K562 (cell line): ENCODE data around the gene SMAD5. TPM values are rescaled to one million over a fixed set of nuclear protein-coding genes. Genes with fewer than 3 reads are reported as not detected.

Experiments
- ATAC-seq: fragments of 200-7000 bp; cut with Tn5 transposase; 3 replicates; pipeline ENCODE4 v1.9.1; 2020; ENCODE audit warnings: moderate library complexity
- BruUV-seq: library from RNA; stranded (reverse); fragments of 400-500 nt; replicated peaks from 2 replicates; lab custom pipeline; 2021; lab: Mats Ljungman, UMichigan
- CTCF ChIA-PET: fragments of 300-600 bp; formaldehyde crosslinking; extraction: SDS; loops from one replicate; lab custom pipeline; 2021; ENCODE audit warnings: low intra/inter-chr PET ratio; lab: Yijun Ruan, JAX
- POLR2A ChIA-PET: fragments of 300-600, 350-650 bp; sonication (Branson Sonifier 250); formaldehyde crosslinking; extraction: SDS; loops from one replicate; lab custom pipeline; 2021; ENCODE audit warnings: antibody characterized with exemption, inconsistent platforms; lab: Yijun Ruan, JAX
- DNase-seq, 4 experiments: peaks; one replicate each; pipeline versions ENCODE4 v3.0.0 to v3.0.0-alpha.2; 2011 to 2018; ENCODE audit warnings: low spot score in 3 of 4, mixed read lengths in 3 of 4; ENCODE audit errors: extremely low read depth in 1 of 4
- FAIRE-seq: peaks from 2 replicates; lab custom pipeline; 2011; peaks lifted over from hg19 to GRCh38; lab: Jason Lieb, UNC
- H2AFZ ChIP-seq: 2 replicates; pipeline ENCODE4 v1.6.0; 2011; ENCODE audit warnings: low read depth, low read length, control low read depth, inconsistent platforms
- H3K27ac ChIP-seq: fragments of 200-600 bp; 3 replicates; pipeline ENCODE4 v1.8.0; 2011; ENCODE audit warnings: low read depth, mild to moderate bottlenecking, control low read depth, inconsistent platforms, low read length, moderate library complexity, mixed read lengths; ENCODE audit errors: extremely low read depth
- H3K27me3 ChIP-seq, 2 experiments: fragments of 300-600 bp in 1 of 2; 2 replicates in 1 of 2; 3 replicates in 1 of 2; pipeline versions ENCODE4 v1.6.0 to v1.8.0; 2011; ENCODE audit warnings: inconsistent platforms in 2 of 2, low read length in 2 of 2, mild to moderate bottlenecking in 1 of 2, mixed read lengths in 1 of 2, moderate library complexity in 1 of 2; ENCODE audit not compliant: control insufficient read depth in 2 of 2, insufficient read depth in 2 of 2
- H3K36me3 ChIP-seq: fragments of 300-600 bp; 3 replicates; pipeline ENCODE4 v1.8.0; 2011; ENCODE audit warnings: mild to moderate bottlenecking, low read length, inconsistent platforms; ENCODE audit not compliant: control insufficient read depth, insufficient read depth
- H3K4me1 ChIP-seq, 2 experiments: fragments of 200-600 bp in 1 of 2; replicated peaks in 1 of 2; 2 replicates in 1 of 2; 3 replicates in 1 of 2; pipeline versions ENCODE4 v1.5.1 to v1.8.0; 2011; ENCODE audit warnings: inconsistent platforms in 2 of 2, low read length in 2 of 2, mild to moderate bottlenecking in 1 of 2, mixed read lengths in 1 of 2, moderate library complexity in 1 of 2; ENCODE audit not compliant: control insufficient read depth in 2 of 2, insufficient read depth in 2 of 2
- H3K4me2 ChIP-seq: 2 replicates; pipeline ENCODE4 v1.6.1; 2011; ENCODE audit warnings: low read length, control low read depth, inconsistent platforms, mixed read lengths; ENCODE audit not compliant: insufficient read depth
- H3K4me3 ChIP-seq: fragments of 200-600 bp; sonication (generic), shearing (Covaris generic); 2 replicates; pipeline ENCODE4 v1.5.1; 2016; ENCODE audit warnings: control low read depth, inconsistent platforms
- H3K79me2 ChIP-seq: fragments of 200-600 bp; 3 replicates; pipeline ENCODE4 v1.8.0; 2011; ENCODE audit warnings: low read length, inconsistent platforms; ENCODE audit not compliant: control insufficient read depth, insufficient read depth
- H3K9ac ChIP-seq, 2 experiments: 2 replicates each; pipeline versions ENCODE4 v1.6.0 to v1.6.1; 2011; ENCODE audit warnings: low read depth in 2 of 2, low read length in 2 of 2, control low read depth in 1 of 2, inconsistent platforms in 1 of 2, mild to moderate bottlenecking in 1 of 2, mixed read lengths in 1 of 2; ENCODE audit not compliant: insufficient read depth in 1 of 2
- H3K9me1 ChIP-seq: one replicate; pipeline ENCODE4 v1.6.0; 2011; ENCODE audit warnings: inconsistent platforms, mild to moderate bottlenecking, low read length, moderate library complexity; ENCODE audit not compliant: control insufficient read depth, insufficient read depth
- H3K9me3 ChIP-seq: replicated peaks from 2 replicates; pipeline ENCODE4 v1.5.1; 2011; ENCODE audit warnings: low read depth, low read length, inconsistent platforms; ENCODE audit not compliant: control insufficient read depth, insufficient read depth
- H4K20me1 ChIP-seq: replicated peaks from 2 replicates; pipeline ENCODE4 v1.6.1; 2011; ENCODE audit warnings: low read length, inconsistent platforms, mixed read lengths; ENCODE audit not compliant: control insufficient read depth, insufficient read depth
- BACH1 ChIP-seq: fragments of 200-800 bp; sonication (Bioruptor generic); IDR thresholded peaks from 2 replicates; pipeline ENCODE4 v1.6.1; 2016; ENCODE audit warnings: missing genetic modification characterization, missing compliant biosample characterization
- EP300 ChIP-seq: IDR thresholded peaks from 2 replicates; pipeline ENCODE4 v1.6.1; 2012; ENCODE audit warnings: low read length, improper control_type of control experiment
- FOSL1 ChIP-seq: fragments of 200-800 bp; sonication (Bioruptor generic); conservative IDR thresholded peaks from 2 replicates; pipeline ENCODE4 v1.6.1; 2016; ENCODE audit warnings: missing genetic modification characterization, missing compliant biosample characterization
- FOXP1 ChIP-seq: sonication (generic); formaldehyde crosslinking; IDR thresholded peaks from 2 replicates; pipeline ENCODE4 v1.8.0; 2022; ENCODE audit warnings: mild to moderate bottlenecking, missing genetic modification reagents
- HMG20A ChIP-seq: fragments of 450-650 bp; formaldehyde crosslinking; conservative IDR thresholded peaks from 2 replicates; pipeline ENCODE4 v1.4.0; 2020; ENCODE audit warnings: mild to moderate bottlenecking, mixed read lengths
- HOMEZ ChIP-seq: fragments of 250-450 bp; sonication (Bioruptor Pico); IDR thresholded peaks from 2 replicates; pipeline ENCODE4 v1.4.0; 2020; ENCODE audit warnings: mild to moderate bottlenecking, moderate library complexity
- KAT8 ChIP-seq: fragments of 450-650 bp; IDR thresholded peaks from 2 replicates; pipeline ENCODE4 v1.6.1; 2016; ENCODE audit warnings: low read depth, mild to moderate bottlenecking
- MCM7 ChIP-seq, 2 experiments: fragments of 450-650 bp; IDR thresholded peaks; 2 replicates each; pipeline ENCODE4 v1.6.1; 2016 to 2018
- MGA ChIP-seq: fragments of 450-650 bp; IDR thresholded peaks from 2 replicates; pipeline ENCODE4 v1.6.1; 2016; ENCODE audit warnings: mild to moderate bottlenecking, moderate library complexity
- ZNF780A ChIP-seq: fragments of 250-450 bp; sonication (Bioruptor Pico); IDR thresholded peaks from 2 replicates; pipeline ENCODE4 v1.5.0; 2021; ENCODE audit warnings: mild to moderate bottlenecking
- WGBS: fragments of 100-300 bp; shearing (Covaris generic); methylation state at CpG from one replicate; pipeline ENCODE4 v1.1.6; 2016; ENCODE audit warnings: low coverage, mixed read lengths; ENCODE audit not compliant: insufficient coverage; ENCODE audit errors: missing lambda C conversion rate; 5-methylcytosine and 5-hydroxymethylcytosine counted together
- in situ Hi-C: fragments of 300-500 bp; cut with MboI; formaldehyde crosslinking; loops from 4 replicates; pipeline ENCODE4 v1.15.0; 2018; ENCODE audit warnings: inconsistent platforms, mixed read lengths
- intact Hi-C: fragments of 100-400 bp; cut with micrococcal nuclease; formaldehyde crosslinking; loops from 2 replicates; pipeline ENCODE4 v1.14.2; 2022
- polyA plus RNA-seq, 8 experiments: library from polyadenylated mRNA; depleted of rRNA in 4 of 8; stranded (reverse) in 5 of 8; unstranded in 3 of 8; fragments of >200 nt; fragmentation: Nextera tagmentation in 2 of 8; fragmentation: Illumina TruSeq in 1 of 8; extraction: Ambion mirVana in 2 of 8; extraction: Trizol in 1 of 8; gene quantifications; 2 replicates each; pipeline versions ENCODE4 v1.2.1 to v1.2.3, GENCODE V29; 2011 to 2014; ENCODE audit warnings: inconsistent platforms in 1 of 8, missing spikeins in 1 of 8
- total RNA-seq, 7 experiments: library from RNA; depleted of rRNA in 6 of 7; stranded (reverse); fragments of >200 nt in 6 of 7; fragmentation: Illumina TruSeq in 2 of 7; extraction: Trizol in 2 of 7; gene quantifications; 2 replicates each; pipeline versions ENCODE4 v1.2.1 to v1.2.3, GENCODE V29; 2011 to 2021; ENCODE audit warnings: low replicate concordance in 1 of 7

The SMAD5 gene
- total and polyA plus RNA-seq, 9 of the 15 experiments (the other 6 are each of a cell fraction or from before 2014, with no cell fraction given): 12.4 to 53.9 (median 20.3) TPM

GRCh38 chr5:136188859-136189258 is 56.2 kb downstream of the SMAD5 start:
- H3K27ac ChIP-seq: no peak overlapping the region
- H3K9me1 ChIP-seq: no peaks in the 10 kb centered on the region
- in situ Hi-C loops (no loop called here), intact Hi-C loops (no loop called here)
- peaks cover 0 to 8% of the 10 kb centered on the region in 2 experiments; a peak in 2 of 5 replicates for H3K27me3 ChIP-seq
- H3K9ac ChIP-seq: 0 out of 4 replicates have a peak overlapping the region, but pooled peaks of 1 of the 2 experiments have one; percentile 2
- FAIRE-seq: peak; percentile 19
- H3K4me3 ChIP-seq: no peak overlapping the region
- POLR2A ChIA-PET: interaction anchor here (0.5 kb wide), 1 partner anchor 55 kb away, joined by 3 read pairs; no protein-coding TSS in a partner anchor
- peak in 1 of 4 experiments; percentile 40 for DNase-seq
- WGBS: 7% methylated on average over 7 of the region's 7 CpGs
- no peaks in the 10 kb centered on the region for H3K79me2 ChIP-seq
- no peak overlapping the region for H2AFZ ChIP-seq
- no peaks in the 10 kb centered on the region for H3K9me3 ChIP-seq
- H3K4me2 ChIP-seq: peak overlapping the region; percentile 32; the same call in 1 of the 2 replicates
- ATAC-seq: peak; percentile 84
- BruUV-seq: no TSS peak
- peaks cover 7 to 20% of the 10 kb centered on the region in 2 experiments; a peak in 4 of 5 replicates for H3K4me1 ChIP-seq
- no peaks in the 10 kb centered on the region for H3K36me3 ChIP-seq
- CTCF ChIA-PET: no interaction called here
- no peaks in the 10 kb centered on the region for H4K20me1 ChIP-seq
- TF ChIP-seq EP300: peak; percentile 47; the same call in 1 of the 2 replicates
- TF ChIP-seq MCM7 (IDR thresholded peaks at IDR 0.05): no peak
- no peak for TF ChIP-seq HOMEZ (CRISPR knock-in tag)
- peak; percentile 53 for TF ChIP-seq MGA
- TF ChIP-seq ZNF780A (CRISPR knock-in tag): no peak
- no peak for TF ChIP-seq KAT8
- TF ChIP-seq FOSL1 (tag): no peak
- no peak for TF ChIP-seq BACH1 (tag)
- no peak for TF ChIP-seq FOXP1 (CRISPR knock-in tag)
- TF ChIP-seq HMG20A (CRISPR knock-in tag): no peak
